HG03565 (cell line): ENCODE results near the gene SIGLEC12.
"Not testable (repeated sequence)": the region's sequence is repeated elsewhere in the genome, so short reads cannot be mapped to it uniquely, and the experiment has no call there.

Experiments used
- ATAC-seq: cut with Tn5 transposase; IDR thresholded peaks from one replicate; pipeline ENCODE4 v1.9.1; 2021; ENCODE audit warnings: mild to moderate bottlenecking, moderate library complexity; ENCODE audit not compliant: unreplicated experiment

Gene SIGLEC12

DNA sequence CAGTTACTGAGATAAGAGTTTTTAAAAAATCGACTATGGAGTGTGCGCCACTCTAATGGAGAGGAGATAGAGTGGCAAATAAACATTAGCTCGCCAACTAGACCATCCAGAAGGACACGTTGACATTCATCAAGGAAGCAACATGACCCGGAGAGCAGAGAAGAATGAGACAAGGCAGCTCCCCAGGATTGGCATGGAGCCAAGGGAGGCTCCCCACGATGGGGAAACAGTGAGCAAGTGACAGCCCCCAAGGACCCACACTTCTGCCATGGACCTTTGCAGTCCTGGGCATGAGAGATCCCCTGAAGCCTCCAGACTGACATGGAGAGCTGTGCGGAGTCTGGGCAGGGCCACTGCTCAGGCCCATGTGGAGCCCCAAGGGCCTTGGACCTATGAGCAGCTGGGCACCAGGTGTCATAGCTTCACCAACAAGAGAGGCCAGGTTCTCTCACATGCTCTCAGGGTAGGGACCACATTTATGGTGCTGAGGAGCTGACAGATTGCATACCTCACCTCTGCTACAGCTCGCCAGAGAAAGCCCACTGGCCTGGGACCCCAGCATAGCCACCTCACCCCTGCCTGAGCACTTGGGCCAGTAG, 23.2 kb upstream of the SIGLEC12 start:
- ATAC-seq, result no peak

DNA sequence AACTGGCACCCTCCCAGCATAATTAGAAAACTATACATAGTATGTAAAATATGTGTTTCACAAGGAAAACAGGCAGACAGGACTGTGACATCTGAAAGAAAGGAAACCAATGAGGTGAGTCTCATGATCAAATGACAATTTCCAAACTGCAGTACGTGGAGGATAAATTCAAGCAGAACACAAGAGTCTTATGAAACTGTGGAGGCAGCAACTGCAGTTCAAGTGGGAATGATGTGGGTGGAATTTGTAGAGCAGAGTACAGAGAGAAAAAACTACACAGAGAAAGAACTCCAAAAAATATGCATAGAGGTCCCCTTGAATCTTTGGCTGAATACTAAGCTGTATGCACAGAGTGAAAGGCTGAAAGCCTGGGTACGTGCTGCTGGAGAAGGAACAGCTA, 20.2 kb upstream of the SIGLEC12 start:
- no peak for ATAC-seq

DNA sequence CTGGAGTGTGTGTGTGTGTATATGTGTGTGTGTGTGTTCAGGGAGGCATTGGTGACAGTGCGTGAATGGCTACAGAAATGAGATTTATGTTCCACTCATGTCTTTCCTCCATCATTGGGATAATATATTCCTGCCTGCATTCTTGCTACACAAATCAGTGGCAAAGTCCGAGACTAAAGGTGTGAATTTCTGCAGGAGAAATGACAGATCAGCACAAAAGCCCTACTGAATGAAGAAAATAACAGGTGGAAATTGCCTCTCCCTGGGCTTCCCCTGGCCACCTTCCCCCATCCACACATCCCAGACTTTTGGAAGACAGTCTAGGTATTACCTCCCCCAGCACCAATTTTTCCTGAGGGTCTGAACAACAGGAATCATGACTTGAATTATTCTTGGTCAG, 19.8 kb upstream of the SIGLEC12 start:
- no peak for ATAC-seq

DNA sequence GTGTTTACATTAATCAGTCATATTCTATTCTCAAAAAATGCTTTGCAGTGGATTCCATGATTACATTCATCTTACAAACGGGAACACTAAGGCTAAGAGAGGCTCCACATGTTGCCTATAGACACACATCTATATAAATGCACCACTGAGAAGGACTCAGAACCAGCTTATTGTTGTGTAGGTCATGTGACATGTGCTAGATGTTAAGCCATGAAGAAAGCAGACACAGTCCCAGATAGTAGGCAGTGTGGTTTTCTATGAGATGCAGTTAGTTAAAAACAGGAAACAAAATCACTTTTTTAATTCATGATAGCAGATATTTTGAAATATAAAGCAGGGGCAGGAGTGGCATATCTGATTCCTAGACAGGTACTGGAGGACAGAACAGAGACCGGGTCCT, 19.1 kb upstream of the SIGLEC12 start:
- ATAC-seq, result no peak

DNA sequence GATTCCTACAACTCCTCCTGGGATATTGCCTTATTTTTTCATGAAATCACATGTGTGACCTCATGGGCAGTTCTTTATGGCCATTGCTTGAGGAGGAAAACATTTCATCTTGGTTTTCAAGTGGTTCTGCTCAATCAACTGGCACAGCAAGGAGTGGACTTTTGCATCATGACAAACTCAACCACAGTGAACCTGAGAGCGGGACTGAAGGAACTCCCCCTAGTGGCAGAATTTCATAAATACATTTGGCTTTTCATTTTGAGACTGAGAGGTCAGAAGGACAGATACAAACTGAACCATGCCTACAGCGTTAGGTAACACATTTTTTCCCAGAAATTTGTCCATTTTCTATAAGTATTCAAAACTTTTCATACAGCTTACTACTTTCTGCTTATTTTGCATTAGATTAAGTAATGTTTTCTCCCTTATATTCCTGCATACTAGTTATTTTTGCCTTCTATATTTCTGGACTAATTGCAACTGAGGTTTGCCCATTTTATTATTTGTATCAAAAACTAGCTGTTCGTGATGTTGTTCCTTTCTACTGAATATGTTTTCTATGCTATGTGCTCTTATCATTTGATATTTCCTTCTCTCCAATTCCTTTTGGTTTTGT, 13.4 kb upstream of the SIGLEC12 start:
- no peak for ATAC-seq

DNA sequence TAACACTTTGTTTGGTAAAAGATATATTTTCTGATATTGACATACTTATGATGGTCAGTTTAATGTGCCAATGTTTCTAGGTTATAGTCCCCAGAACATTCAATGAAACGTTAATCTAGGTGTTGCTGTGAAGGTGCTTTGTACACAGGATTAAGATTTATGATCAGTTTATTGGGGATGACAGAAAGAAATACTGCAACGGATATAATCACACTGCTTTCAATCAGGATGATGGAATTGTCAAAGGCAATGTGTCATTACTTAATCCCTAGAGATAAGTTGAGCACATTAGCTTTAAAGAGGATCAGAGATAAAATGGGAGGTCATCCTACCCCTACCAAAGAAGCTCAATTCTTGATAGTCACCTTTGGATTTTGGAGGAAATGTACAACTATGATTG, 12.4 kb upstream of the SIGLEC12 start:
- no peak for ATAC-seq

DNA sequence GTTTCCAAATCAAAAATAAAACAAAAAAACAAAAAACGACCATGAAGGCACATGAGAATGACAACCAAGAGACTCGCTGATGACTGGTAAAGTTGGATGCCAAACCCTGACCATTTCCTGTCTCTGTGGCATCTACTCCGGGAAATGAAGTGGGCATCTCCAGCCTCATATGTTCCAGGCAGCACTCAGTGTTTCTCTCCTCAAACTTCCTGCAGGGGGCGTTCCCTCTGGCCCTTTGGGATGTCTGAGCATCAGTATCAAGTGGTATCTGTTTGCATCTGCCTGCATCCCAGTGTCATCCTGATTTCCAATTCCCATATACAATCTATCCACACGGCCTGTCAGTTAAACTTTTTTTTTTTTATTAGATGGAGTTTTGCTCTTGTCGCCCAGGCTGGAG, 9.8 kb upstream of the SIGLEC12 start:
- no peak for ATAC-seq

DNA sequence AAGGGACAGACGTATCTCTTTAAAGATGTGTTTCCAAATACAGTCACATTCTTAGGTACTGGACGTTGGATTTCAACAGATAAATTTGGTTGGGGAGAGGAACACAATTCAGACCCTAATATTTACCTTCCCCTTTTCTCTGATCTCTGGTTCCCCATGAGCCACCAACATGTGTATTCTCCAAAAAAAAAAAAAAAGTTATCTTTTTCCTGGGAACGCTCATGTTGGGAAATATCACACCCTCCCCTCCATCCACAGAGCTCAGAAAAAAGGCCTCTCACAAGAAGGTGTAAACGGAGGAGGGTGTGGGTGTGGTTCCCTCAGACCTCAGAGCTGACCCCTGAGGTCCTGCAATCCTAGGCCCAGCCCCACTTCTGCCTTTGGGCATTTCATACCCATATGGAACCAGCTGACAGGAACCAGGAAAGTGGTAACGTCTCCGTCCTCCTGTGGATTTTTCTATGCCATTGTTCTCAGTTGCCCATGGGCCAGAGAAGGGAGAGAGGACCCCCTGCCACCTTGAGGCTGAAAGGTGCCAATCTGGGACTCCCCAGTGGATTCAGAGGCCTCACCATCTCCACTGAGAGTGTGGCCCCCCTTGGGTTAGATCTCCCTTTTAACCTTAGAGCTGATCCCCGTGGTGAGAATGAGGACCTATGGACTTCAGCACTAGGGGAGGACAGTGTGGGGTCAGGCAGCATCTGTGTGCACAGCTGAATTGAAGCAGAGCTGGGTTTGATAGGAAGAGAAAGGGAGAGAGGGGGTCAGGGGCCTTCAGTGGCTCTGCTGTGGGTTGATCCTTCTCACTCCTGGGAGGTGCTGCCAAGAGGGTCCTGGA, 8.4 kb upstream of the SIGLEC12 start:
- no peak for ATAC-seq

DNA sequence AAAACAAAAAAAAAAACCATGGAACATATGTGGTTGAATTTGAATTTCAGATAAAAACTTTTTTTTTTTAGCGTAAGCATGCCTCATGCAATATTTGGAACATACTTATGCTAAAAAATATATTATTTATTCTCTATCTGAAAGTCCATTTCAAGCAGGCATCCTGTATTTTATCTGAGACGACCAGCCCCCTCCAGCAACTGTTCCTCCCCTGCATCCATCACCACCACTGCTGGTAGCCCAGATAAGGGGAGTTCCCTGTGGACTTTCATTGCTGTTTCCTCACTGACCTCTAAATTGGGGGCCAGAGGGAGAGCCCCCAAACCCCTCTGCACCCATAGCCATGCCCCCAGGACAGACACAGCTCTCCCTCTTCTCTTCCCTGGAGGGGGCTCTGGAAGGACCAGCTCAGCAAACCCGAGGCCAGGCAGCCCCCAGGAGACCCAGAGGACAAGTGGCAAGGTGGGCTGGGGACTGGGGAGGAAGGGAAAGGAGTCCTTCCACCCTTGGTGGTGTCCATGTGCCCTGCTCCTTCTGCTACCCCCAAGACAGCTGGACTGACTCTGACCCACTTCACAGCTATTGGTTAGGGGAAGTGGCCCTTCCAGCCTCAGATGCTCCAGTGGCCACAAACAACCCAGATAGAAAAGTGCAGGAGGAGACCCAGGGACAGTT, 6.6 kb upstream of the SIGLEC12 start:
- no peak for ATAC-seq

DNA sequence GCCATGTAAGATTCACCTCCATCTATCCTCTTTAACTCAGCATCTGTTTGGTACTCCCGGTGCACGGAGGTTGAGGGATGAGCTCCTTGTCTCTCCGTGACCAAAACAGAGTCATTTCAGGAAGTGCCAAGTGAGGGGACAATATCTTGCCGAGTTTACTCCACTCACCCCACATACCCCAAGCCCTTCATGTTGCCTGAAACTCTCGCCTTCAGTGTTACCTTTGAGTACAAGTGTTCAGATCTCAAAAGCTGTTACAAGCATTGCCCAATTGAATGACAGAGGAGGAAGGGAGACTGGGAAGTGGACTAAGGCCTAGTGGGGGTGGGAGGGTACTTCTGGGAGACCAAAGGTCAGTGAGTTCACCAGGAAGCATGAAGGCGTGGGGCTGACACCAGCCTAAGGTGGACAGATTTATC, 6.0 kb upstream of the SIGLEC12 start:
- ATAC-seq, result no peak

DNA sequence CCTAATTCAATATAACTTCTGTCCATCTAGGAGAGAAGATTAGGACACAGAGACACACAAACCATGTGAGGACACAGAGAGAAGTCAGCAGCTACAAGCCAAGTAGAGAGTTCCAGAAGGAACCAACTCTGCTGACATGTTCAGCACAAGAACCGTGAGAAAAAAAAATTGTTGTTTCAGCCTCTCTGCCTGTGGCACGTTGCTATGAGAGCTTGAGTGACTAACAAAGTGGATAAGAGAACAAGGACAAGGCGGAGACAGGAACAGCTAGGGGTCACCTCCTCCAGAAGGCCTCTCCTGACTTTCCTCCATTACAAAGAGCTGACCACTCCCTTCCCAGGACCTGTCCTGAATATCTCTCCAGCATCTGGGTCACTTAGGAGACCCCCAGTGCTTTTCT, 5.6 kb upstream of the SIGLEC12 start:
- no peak for ATAC-seq

DNA sequence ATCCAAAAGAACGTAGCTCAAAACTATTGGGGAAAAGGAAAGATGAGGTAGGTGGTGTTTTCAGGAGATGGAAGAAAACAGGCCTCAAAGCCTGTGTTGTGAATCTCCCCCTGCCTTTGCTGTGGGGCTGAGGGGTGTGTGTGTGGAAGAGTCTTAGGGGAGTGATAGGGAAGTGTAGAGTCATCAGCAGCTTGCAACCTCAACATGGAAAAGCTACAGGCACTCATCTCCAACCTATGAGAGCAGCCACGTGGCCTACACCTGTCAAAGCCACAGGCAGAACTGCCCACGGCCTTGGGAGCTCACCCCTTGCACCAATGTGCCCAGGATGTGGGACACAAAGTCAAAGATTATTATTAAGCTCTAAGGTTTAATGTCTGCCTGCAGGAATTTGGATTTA, 4.3 kb upstream of the SIGLEC12 start:
- ATAC-seq, result no peak

DNA sequence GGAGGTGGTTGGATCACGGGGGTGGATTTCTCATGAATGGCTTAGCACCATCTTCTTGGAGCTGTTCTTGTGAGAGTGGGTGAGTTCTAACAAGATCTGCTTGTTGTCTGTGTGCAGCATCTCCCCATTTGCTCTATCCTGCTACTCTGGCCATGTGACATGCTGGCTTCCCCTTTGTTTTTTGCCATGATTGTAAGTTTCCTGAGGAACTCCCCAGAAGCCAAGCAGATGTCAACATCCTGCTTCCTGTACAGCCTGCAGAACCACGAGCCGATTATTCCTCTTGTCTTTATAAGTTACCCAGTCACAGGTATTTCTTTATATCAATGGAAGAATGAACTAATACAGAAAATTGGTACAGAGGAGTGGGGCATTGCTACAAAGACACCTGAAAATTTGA, 2.3 kb upstream of the SIGLEC12 start:
- ATAC-seq, result no peak

DNA sequence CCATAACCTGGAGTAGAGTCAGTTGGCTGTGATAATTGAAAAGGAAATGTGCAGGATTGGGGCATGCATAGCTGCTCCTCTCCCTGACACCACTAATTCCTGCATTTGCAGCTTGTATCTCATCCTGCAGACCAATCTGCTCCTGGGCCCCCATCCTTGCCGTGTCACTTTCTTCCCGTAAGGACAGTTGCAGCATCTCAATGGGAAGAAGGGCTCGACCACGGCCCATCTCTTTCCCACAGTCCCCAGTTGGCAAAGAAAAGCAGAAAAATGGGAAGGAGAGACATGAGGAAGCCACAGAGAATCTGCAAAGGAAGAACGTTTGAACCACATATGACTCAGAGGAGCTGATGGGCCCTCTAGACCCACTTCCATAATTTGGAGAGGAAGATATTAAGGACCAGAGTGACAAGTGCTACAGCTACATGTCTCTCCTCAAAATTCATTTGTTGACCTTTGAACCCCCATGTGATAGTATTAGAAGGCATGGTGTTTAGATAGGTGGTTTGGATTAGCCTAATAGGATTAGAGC, 1.8 kb upstream of the SIGLEC12 start:
- no peak for ATAC-seq

DNA sequence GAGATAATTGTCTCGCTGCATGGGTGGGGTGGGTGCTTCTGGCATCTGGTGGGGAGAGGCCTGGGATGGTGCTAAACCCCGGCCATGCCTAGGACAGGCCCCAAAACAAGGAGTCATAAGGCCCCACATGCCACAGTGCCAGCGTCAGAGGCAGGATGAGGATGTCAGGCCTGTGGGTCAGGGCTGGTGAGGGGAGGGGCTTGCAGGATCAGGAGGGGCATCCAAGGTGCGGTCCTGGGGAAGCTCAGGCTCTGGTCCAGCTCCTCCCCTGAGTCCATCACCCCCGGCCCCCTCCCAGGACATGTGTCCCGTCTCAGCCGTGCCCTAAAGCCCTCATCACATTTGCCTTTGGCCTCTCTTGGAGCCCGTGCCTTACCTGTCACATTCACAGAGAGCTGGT, 669 bp downstream of the SIGLEC12 start:
- ATAC-seq, result not testable (repeated sequence)

DNA sequence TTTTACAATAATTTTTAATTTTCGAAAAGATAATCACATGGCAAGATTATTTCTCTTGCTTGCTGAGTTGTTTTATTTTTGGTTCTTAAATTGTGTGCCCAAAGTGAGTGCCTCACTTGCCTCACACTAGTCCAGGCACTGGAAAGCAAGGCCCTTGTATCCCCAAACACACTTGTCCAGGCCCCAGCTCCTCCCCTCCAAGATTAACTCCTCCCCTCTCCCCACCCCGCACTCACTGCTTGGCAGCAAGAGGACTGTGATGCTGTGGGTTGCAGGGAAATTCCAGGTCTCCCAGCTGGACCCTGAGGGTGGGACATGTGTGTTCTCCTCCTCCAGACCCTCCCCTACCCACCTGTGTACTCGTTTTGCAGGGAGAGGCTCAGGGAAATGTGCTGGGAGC, 3.9 kb downstream of the SIGLEC12 start:
- no peak for ATAC-seq

DNA sequence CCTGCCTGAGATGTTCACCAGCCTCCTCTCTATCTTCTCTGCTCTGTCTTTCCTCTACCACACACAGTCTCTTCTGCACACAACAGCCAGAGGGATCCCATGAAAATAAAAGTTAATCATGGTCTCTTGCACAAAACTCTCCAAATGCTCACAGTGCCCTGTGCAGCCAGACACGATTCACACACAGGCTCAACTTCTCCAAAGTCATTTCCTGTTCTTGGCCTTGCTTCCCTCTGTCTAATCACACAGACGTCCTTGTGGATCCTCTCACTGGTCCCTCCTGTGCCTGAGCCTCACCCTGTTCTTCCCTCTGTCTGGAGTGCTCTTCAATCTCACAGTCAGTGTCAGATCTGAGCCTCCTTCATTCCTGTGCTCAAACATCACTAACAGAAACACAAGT, 7.8 kb downstream of the SIGLEC12 start:
- ATAC-seq, result no peak

DNA sequence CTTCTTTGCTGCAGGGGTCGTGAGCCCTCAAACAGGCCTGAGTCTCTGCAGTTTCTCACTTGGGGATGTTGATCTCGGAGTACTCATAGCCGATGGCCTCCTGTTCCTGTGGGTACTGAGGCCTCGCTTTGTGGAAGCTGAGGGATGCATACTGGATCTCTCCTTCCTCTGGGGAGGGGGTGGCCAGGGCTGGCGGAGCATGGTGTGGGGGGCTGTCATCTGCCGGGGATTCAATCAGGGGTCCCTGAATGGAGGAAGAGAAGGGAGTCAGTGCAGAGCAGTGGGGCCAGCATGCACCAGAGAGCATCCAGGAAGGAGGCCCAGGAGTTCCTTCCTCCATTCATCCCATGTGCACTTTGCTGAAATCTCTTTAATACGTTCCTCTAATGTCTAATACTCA, 10.0 kb downstream of the SIGLEC12 start:
- no peak for ATAC-seq

DNA sequence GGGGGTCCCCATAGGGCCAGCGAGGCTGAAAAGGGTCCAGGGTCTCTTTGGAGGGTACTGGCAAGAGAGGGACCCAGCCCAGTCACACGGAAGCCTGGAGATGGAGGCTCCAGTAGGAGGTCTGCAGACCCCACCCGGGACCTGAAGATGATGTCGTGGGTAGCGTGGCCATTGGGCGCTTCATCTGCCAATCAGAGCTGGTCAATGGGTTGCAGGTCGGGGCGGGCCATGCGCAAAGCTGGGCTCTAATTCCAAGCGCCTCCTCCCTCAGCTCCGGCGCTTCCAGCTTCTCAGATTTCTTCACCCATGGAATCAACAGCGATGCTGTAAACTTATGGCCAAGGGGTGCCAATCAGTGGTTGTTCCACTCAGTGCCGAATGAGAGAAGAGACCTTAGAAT, 10.9 kb downstream of the SIGLEC12 start:
- no peak for ATAC-seq

DNA sequence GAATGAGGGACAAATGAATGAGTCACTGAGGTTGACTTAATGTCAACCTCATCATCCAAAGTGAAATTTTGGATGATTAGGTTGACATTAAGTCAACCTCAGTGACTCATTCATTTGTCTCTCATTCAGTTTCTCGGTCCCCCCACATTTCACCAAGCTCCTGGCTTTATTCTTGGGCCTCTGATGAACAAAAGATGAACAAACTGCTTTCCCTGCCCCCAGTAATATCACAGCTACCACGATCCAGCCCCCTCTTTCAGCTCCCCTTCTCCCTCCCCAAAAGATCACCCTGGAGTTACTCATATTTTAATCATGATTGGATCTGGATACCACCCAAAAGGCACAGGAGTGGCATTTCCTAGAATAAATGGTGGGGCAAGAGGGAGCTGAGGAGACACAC, 12.5 kb downstream of the SIGLEC12 start:
- ATAC-seq, result no peak

DNA sequence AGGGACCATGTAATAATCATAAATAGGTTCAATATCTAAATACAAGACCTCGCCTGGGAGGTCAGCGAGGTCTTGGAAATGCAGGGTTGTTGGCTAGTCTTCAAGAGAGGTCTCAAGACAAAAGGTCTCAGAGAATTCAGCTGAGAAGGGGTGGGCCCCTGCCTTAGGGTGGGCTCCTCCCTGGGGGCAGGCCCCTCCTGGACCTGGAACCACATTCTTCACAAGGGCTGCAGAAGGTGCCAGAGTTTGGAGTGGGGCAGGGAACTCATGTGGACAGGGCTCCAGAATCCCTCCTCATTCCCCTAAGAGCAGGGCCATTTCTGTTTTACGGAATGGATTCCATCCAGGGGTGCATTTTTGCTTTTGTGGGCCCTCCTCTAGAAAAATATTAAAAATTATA, 13.1 kb downstream of the SIGLEC12 start:
- no peak for ATAC-seq
